Sigmoid colon (tissue), 4 donors: ENCODE data around the gene ME3.

Experiments used
- EP300 ChIP-seq, 4 donors: sonication (generic); formaldehyde crosslinking; IDR thresholded peaks; one replicate each; pipeline ENCODE4 v1.6.1; 2017; ENCODE audit warnings: antibody characterized with exemption in 4 of 4
- POLR2AphosphoS5 ChIP-seq, 4 donors: sonication (generic); formaldehyde crosslinking; IDR thresholded peaks; one replicate each; pipeline ENCODE4 v1.6.1; 2017; ENCODE audit warnings: antibody characterized with exemption in 4 of 4
- TF ChIP-seq, protein P1 (sequence below), 4 experiments: fragments of 450-650 bp in 3 of 4; fragments of 200-600 bp in 1 of 4; IDR thresholded peaks; one replicate each; pipeline ENCODE4 v1.5.1; 2016 to 2019; ENCODE audit warnings: antibody characterized with exemption in 4 of 4, mild to moderate bottlenecking in 3 of 4, moderate library complexity in 2 of 4

DNA sequence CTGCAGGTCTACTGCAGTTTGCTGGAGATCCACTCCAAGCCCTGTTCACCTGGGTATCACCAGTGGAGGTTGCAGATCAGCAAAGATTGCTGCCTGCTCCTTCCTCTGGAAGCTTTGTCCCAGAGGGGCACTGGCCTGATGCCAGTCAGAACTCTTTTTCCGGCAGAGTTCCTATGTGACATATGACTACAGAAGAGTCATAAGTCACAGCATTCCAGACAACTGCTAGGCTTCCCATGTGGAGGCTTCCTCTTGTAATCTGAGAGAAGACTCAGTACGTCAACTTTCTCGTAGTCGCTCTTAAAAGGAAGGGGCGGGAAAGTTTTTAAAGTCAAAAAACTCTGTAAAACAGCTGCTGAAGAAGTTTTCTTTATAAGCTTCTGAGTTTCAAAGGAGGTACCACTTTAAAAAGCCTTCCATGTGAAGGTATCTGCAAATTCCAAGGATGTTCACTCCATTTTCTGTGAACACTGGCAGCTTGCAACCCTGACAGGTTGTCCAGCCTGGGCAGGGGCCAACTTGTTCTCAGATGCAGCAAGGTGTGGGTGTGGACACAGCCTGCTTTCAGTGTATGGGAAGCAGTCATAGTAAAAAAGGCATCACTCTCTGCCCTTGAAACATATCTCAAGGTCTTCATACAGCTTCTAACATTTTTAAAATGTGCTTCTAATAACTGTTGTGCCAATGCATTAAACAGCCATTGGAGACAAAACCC lies 97.8 kb downstream of the ME3 start:
- no peak for TF ChIP-seq EP300 (IDR thresholded peaks at IDR 0.05)
- TF ChIP-seq, protein P1, sequence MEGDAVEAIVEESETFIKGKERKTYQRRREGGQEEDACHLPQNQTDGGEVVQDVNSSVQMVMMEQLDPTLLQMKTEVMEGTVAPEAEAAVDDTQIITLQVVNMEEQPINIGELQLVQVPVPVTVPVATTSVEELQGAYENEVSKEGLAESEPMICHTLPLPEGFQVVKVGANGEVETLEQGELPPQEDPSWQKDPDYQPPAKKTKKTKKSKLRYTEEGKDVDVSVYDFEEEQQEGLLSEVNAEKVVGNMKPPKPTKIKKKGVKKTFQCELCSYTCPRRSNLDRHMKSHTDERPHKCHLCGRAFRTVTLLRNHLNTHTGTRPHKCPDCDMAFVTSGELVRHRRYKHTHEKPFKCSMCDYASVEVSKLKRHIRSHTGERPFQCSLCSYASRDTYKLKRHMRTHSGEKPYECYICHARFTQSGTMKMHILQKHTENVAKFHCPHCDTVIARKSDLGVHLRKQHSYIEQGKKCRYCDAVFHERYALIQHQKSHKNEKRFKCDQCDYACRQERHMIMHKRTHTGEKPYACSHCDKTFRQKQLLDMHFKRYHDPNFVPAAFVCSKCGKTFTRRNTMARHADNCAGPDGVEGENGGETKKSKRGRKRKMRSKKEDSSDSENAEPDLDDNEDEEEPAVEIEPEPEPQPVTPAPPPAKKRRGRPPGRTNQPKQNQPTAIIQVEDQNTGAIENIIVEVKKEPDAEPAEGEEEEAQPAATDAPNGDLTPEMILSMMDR (IDR thresholded peaks at IDR 0.05), result no peak
- no peak for TF ChIP-seq POLR2AphosphoS5 (IDR thresholded peaks at IDR 0.05)
